Neuronal stem cell (in vitro differentiated cells): Measurements from ENCODE around the gene PCID2.
A peak's percentile ranks its signal among the peaks of the same experiment; 100 is the strongest.
"Not testable (repeated sequence)": the region's sequence is repeated elsewhere in the genome, so short reads cannot be mapped to it uniquely, and the experiment has no call there.

Experiments used
- DNase-seq: peaks from one replicate; pipeline ENCODE4 v3.0.0-alpha.2; 2013; ENCODE audit warnings: low spot score
- H2AFZ ChIP-seq: one replicate; pipeline ENCODE4 v1.6.1; 2013; ENCODE audit warnings: mild to moderate bottlenecking, low read length, inconsistent platforms
- H2AK5ac ChIP-seq: 2 replicates; pipeline ENCODE4 v1.6.1; 2013; ENCODE audit warnings: low read depth, mild to moderate bottlenecking, inconsistent platforms, low read length, moderate library complexity, mixed read lengths
- H2BK120ac ChIP-seq: 2 replicates; pipeline ENCODE4 v1.6.1; 2013; ENCODE audit warnings: low read depth, mild to moderate bottlenecking, inconsistent platforms, low read length, moderate library complexity, mixed read lengths
- H2BK12ac ChIP-seq: one replicate; pipeline ENCODE4 v1.6.1; 2013; ENCODE audit warnings: low read length, inconsistent platforms
- H2BK15ac ChIP-seq: 2 replicates; pipeline ENCODE4 v1.6.1; 2013; ENCODE audit warnings: mild to moderate bottlenecking, low read length, inconsistent platforms, mixed read lengths
- H2BK5ac ChIP-seq: one replicate; pipeline ENCODE4 v1.6.1; 2013; ENCODE audit warnings: inconsistent platforms, mild to moderate bottlenecking, low read length, moderate library complexity
- H3K14ac ChIP-seq: one replicate; pipeline ENCODE4 v1.6.1; 2013; ENCODE audit warnings: low read length, inconsistent platforms
- H3K18ac ChIP-seq: 2 replicates; pipeline ENCODE4 v1.6.1; 2013; ENCODE audit warnings: low read length, inconsistent platforms
- H3K23ac ChIP-seq: 2 replicates; pipeline ENCODE4 v1.6.1; 2013; ENCODE audit warnings: low read depth, mild to moderate bottlenecking, mixed read lengths, low read length, inconsistent platforms; ENCODE audit not compliant: poor library complexity
- H3K27ac ChIP-seq: replicated peaks from 3 replicates; pipeline ENCODE4 v1.5.1; 2013; ENCODE audit warnings: low read length, inconsistent platforms
- H3K27me3 ChIP-seq, 3 experiments: 2 replicates each; pipeline ENCODE4 v1.6.1; 2013; ENCODE audit warnings: low read length in 3 of 3, mild to moderate bottlenecking in 2 of 3, inconsistent platforms in 1 of 3, low read depth in 1 of 3, mixed read lengths in 1 of 3, moderate library complexity in 1 of 3; ENCODE audit not compliant: control insufficient read depth in 3 of 3, insufficient read depth in 3 of 3
- H3K36me3 ChIP-seq, 2 donors: replicated peaks in 1 of 2; 2 replicates each; pipeline ENCODE4 v1.6.1; 2013; ENCODE audit warnings: low read length in 2 of 2; ENCODE audit not compliant: control insufficient read depth in 2 of 2, insufficient read depth in 2 of 2
- H3K4ac ChIP-seq: 2 replicates; pipeline ENCODE4 v1.6.1; 2013; ENCODE audit warnings: inconsistent platforms, mild to moderate bottlenecking, low read length, moderate library complexity
- H3K4me1 ChIP-seq, 2 donors: 1 replicate in 1 of 2; 2 replicates in 1 of 2; pipeline ENCODE4 v1.6.1; 2013; ENCODE audit warnings: low read length in 2 of 2, low read depth in 1 of 2; ENCODE audit not compliant: control insufficient read depth in 2 of 2, insufficient read depth in 1 of 2
- H3K4me2 ChIP-seq: one replicate; pipeline ENCODE4 v1.6.1; 2013; ENCODE audit warnings: mild to moderate bottlenecking, low read length, inconsistent platforms; ENCODE audit not compliant: insufficient read depth, poor library complexity, severe bottlenecking
- H3K4me3 ChIP-seq, 2 donors: 2 replicates each; pipeline ENCODE4 v1.5.1; 2013; ENCODE audit warnings: low read length in 2 of 2, mild to moderate bottlenecking in 2 of 2, inconsistent platforms in 1 of 2, moderate library complexity in 1 of 2
- H3K79me1 ChIP-seq: one replicate; pipeline ENCODE4 v1.6.1; 2013; ENCODE audit warnings: low read depth, mild to moderate bottlenecking, inconsistent platforms, low read length, moderate library complexity
- H3K9ac ChIP-seq: one replicate; pipeline ENCODE4 v1.6.1; 2013; ENCODE audit warnings: mild to moderate bottlenecking, low read depth, low read length, inconsistent platforms; ENCODE audit not compliant: poor library complexity
- H3K9me3 ChIP-seq, 2 donors: replicated peaks in 1 of 2; 2 replicates each; pipeline versions ENCODE3 to v1.6.1; 2013; ENCODE audit warnings: low read length in 2 of 2, mild to moderate bottlenecking in 2 of 2, inconsistent platforms in 1 of 2, low read depth in 1 of 2, mixed read lengths in 1 of 2, moderate library complexity in 1 of 2; ENCODE audit not compliant: control insufficient read depth in 2 of 2, insufficient read depth in 1 of 2
- H4K8ac ChIP-seq: one replicate; pipeline ENCODE4 v1.6.1; 2013; ENCODE audit warnings: low read depth, mild to moderate bottlenecking, inconsistent platforms, low read length, moderate library complexity
- H4K91ac ChIP-seq: one replicate; pipeline ENCODE4 v1.6.1; 2013; ENCODE audit warnings: low read length, low read depth, mild to moderate bottlenecking, inconsistent platforms; ENCODE audit not compliant: poor library complexity
- WGBS, 2 donors: extraction: QIAGEN DNeasy Blood & Tissue Kit; methylation state at CpG; one replicate each; pipeline ENCODE4 v1.1.7; 2013; ENCODE audit warnings: missing lambda C conversion rate in 2 of 2, mixed read lengths in 1 of 2; ENCODE audit not compliant: insufficient read length in 2 of 2, insufficient replicate concordance in 1 of 2; ENCODE audit errors: extremely low coverage in 2 of 2; 5-methylcytosine and 5-hydroxymethylcytosine counted together

Gene PCID2

DNA sequence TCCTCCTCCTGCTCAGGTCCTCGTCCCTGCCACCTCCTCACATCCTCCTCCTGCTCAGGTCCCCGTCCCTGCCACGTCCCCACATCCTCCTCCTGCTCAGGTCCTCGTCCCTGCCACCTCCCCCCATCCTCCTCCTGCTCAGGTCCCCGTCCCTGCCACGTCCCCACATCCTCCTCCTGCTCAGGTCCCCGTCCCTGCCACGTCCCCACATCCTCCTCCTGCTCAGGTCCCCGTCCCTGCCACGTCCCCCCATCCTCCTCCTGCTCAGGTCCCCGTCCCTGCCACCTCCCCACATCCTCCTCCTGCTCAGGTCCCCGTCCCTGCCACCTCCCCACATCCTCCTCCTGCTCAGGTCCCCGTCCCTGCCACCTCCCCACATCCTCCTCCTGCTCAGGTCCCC, 46.5 kb downstream of the PCID2 start:
- H3K4me2 ChIP-seq, H3K79me1 ChIP-seq, H2BK120ac ChIP-seq, H3K9me3 ChIP-seq, H2AFZ ChIP-seq, H2BK5ac ChIP-seq, H4K8ac ChIP-seq, H4K91ac ChIP-seq, H3K36me3 ChIP-seq, H2BK12ac ChIP-seq, H3K18ac ChIP-seq, H2AK5ac ChIP-seq, H3K9ac ChIP-seq, H3K14ac ChIP-seq, H3K27ac ChIP-seq, H3K23ac ChIP-seq, H3K4ac ChIP-seq, H3K4me3 ChIP-seq, H2BK15ac ChIP-seq, DNase-seq: not testable (repeated sequence)
- H3K27me3 ChIP-seq = peaks cover 0 to 22% (median 2%) of the 10 kb centered on the region in 3 experiments
- H3K4me1 ChIP-seq = peaks cover 12 to 19% of the 10 kb centered on the region in 2 donors
- no CpG with 5 or more reads among the region's 13 CpGs for WGBS, 2 donors

DNA sequence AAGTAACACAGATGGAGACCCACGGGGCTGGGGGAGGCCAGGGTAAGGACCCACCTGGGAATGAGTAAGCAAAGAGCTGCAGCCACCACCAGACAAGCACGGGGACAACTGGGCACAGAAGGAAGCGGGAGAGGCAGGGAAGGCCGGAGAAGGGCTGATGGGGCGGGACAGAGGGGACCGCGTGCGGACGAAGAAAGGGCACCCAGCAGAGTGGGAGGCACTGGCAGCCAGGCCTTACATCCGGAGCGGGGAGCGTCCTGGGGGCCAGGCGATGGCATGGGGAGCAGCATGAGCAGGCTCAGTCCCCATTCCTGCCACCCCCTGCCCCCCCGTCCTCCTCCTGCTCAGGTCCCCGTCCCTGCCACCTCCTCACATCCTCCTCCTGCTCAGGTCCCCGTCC, 47.0 kb downstream of the PCID2 start:
- H2BK5ac ChIP-seq = peak overlapping the region; percentile 75
- peaks cover 0 to 3% of the 10 kb centered on the region in 2 donors for H3K9me3 ChIP-seq
- H3K27me3 ChIP-seq = peaks cover 0 to 22% (median 2%) of the 10 kb centered on the region in 3 experiments
- no peak overlapping the region for H4K8ac ChIP-seq
- no peak overlapping the region for H3K4me3 ChIP-seq
- H2AFZ ChIP-seq = peak overlapping the region; percentile 74
- H3K4me2 ChIP-seq = no peak overlapping the region
- H2BK15ac ChIP-seq = peak overlapping the region; percentile 83
- WGBS, 2 donors = no CpG with 5 or more reads among the region's 16 CpGs
- no peak overlapping the region for H3K9ac ChIP-seq
- no peak overlapping the region for H4K91ac ChIP-seq
- H3K79me1 ChIP-seq = peaks cover 1% of the 10 kb centered on the region
- peak overlapping the region; percentile 73 for H3K23ac ChIP-seq
- H3K4ac ChIP-seq = no peak overlapping the region
- H3K18ac ChIP-seq = peak overlapping the region; percentile 85
- peak overlapping the region; percentile 98 for H3K14ac ChIP-seq
- peaks cover 12 to 19% of the 10 kb centered on the region in 2 donors for H3K4me1 ChIP-seq
- peak overlapping the region; percentile 93 for H2AK5ac ChIP-seq
- no peak overlapping the region for H3K27ac ChIP-seq
- no peak overlapping the region for H2BK120ac ChIP-seq
- no peak for DNase-seq
- H2BK12ac ChIP-seq = peak overlapping the region; percentile 84
- H3K36me3 ChIP-seq = no peaks in the 10 kb centered on the region

GRCh38 chr13:113160983-113161382, 47.5 kb downstream of the PCID2 start:
- WGBS, 2 donors = no CpG with 5 or more reads among the region's 12 CpGs
- peak overlapping the region; percentile 83 for H2BK15ac ChIP-seq

DNA sequence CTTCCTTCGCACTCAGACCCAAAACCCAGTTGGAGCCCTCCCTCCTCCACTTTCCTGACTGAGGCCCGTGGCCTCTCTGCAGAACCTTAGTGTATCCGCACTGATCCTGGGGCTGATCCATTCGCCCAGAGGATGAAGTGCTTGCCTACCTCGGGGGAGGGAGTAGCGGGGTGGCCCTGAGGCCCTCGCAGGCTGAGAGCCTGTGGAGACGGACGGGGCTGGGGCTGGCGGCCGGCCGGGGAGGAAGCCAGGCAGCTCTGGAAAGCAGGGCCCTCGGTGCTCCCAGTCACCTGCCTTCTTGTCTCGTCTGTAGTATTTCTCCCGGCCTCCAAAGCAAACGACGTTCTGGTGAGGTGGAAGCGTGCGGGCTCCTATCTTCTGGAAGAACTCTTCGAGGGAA, 48.8 kb downstream of the PCID2 start:
- no peak overlapping the region for H3K9ac ChIP-seq
- H3K9me3 ChIP-seq = peaks cover 0 to 3% of the 10 kb centered on the region in 2 donors
- H3K14ac ChIP-seq = peak overlapping the region; percentile 100
- H3K18ac ChIP-seq = peak overlapping the region; percentile 89
- H3K4me1 ChIP-seq = peaks cover 12 to 20% of the 10 kb centered on the region in 2 donors
- peak overlapping the region; percentile 84 for H3K4ac ChIP-seq
- H3K4me2 ChIP-seq = no peak overlapping the region
- peak overlapping the region; percentile 85 for H4K91ac ChIP-seq
- no peak for DNase-seq
- H3K23ac ChIP-seq = no peak overlapping the region
- H4K8ac ChIP-seq = no peak overlapping the region
- H3K4me3 ChIP-seq = no peak overlapping the region
- peaks cover 1% of the 10 kb centered on the region for H3K79me1 ChIP-seq
- no CpG with 5 or more reads among the region's 20 CpGs for WGBS, 2 donors
- H3K36me3 ChIP-seq = no peaks in the 10 kb centered on the region
- no peak overlapping the region for H2BK120ac ChIP-seq
- no peak overlapping the region for H2BK5ac ChIP-seq
- peaks cover 0 to 22% (median 2%) of the 10 kb centered on the region in 3 experiments for H3K27me3 ChIP-seq
- H2BK12ac ChIP-seq = peak overlapping the region; percentile 84
- peak overlapping the region; percentile 42 for H2AFZ ChIP-seq
- peak overlapping the region; percentile 38 for H2BK15ac ChIP-seq
- peak overlapping the region; percentile 96 for H2AK5ac ChIP-seq
- H3K27ac ChIP-seq = no peak overlapping the region

More at GRCh38 chr13:113160983-113161382, 47.5 kb downstream of the PCID2 start:
- H3K27ac ChIP-seq = no peak overlapping the region
- peak overlapping the region; percentile 11 for H3K4me2 ChIP-seq
- peak overlapping the region; percentile 84 for H2BK12ac ChIP-seq
- peaks cover 0 to 3% of the 10 kb centered on the region in 2 donors for H3K9me3 ChIP-seq
- peaks cover 1% of the 10 kb centered on the region for H3K79me1 ChIP-seq
- no peak overlapping the region for H3K4ac ChIP-seq
- H2BK120ac ChIP-seq = no peak overlapping the region
- H3K9ac ChIP-seq = no peak overlapping the region
- peak overlapping the region; percentile 94 for H3K14ac ChIP-seq
- peaks cover 12 to 19% of the 10 kb centered on the region in 2 donors for H3K4me1 ChIP-seq
- H4K91ac ChIP-seq = no peak overlapping the region
- peak overlapping the region; percentile 74 for H2AFZ ChIP-seq
- peak overlapping the region; percentile 93 for H2AK5ac ChIP-seq
- peak overlapping the region; percentile 75 for H2BK5ac ChIP-seq
- no peaks in the 10 kb centered on the region for H3K36me3 ChIP-seq
- no peak overlapping the region for H3K4me3 ChIP-seq
- peak overlapping the region; percentile 85 for H3K18ac ChIP-seq
- H4K8ac ChIP-seq = no peak overlapping the region
- no peak overlapping the region for H3K23ac ChIP-seq
- DNase-seq = no peak
- peaks cover 0 to 22% (median 2%) of the 10 kb centered on the region in 3 experiments for H3K27me3 ChIP-seq
